Bronchial epithelial cell (primary cell): ENCODE results near the gene TNFRSF13B. TPM values are rescaled to one million over a fixed set of nuclear protein-coding genes. Genes with fewer than 3 reads are reported as not detected.
"Not testable (repeated sequence)": the region's sequence is repeated elsewhere in the genome, so short reads cannot be mapped to it uniquely, and the experiment has no call there.

ENCODE experiments used
- DNase-seq: peaks from one replicate; pipeline ENCODE4 v3.0.0-alpha.2; 2010; ENCODE audit warnings: low read depth
- FAIRE-seq: peaks from 2 replicates; lab custom pipeline; 2011; peaks lifted over from hg19 to GRCh38; lab: Jason Lieb, UNC
- H3K27me3 ChIP-seq: 2 replicates; pipeline ENCODE4 v1.5.1; 2011; ENCODE audit warnings: low read length; ENCODE audit not compliant: control insufficient read depth, insufficient read depth
- H3K36me3 ChIP-seq: 2 replicates; pipeline ENCODE4 v1.5.1; 2011; ENCODE audit warnings: low read length; ENCODE audit not compliant: control insufficient read depth, insufficient read depth
- H3K4me3 ChIP-seq: 2 replicates; pipeline ENCODE4 v1.5.1; 2011; ENCODE audit warnings: mild to moderate bottlenecking, low read depth, low read length, control low read depth
- total RNA-seq: library from RNA; depleted of rRNA; stranded (reverse); fragments of >200 nt; gene quantifications from 2 replicates; pipeline ENCODE4 v1.2.1, GENCODE V29; 2014
- TF ChIP-seq, protein P1 (sequence below): IDR thresholded peaks from 2 replicates; pipeline ENCODE4 v1.5.1; 2011; ENCODE audit warnings: mild to moderate bottlenecking, moderate library complexity, low read length, control low read depth, inconsistent platforms; ENCODE audit not compliant: insufficient read depth, severe bottlenecking

Gene TNFRSF13B
- total RNA-seq, 1 donor from 2014 or later, result not detected

DNA sequence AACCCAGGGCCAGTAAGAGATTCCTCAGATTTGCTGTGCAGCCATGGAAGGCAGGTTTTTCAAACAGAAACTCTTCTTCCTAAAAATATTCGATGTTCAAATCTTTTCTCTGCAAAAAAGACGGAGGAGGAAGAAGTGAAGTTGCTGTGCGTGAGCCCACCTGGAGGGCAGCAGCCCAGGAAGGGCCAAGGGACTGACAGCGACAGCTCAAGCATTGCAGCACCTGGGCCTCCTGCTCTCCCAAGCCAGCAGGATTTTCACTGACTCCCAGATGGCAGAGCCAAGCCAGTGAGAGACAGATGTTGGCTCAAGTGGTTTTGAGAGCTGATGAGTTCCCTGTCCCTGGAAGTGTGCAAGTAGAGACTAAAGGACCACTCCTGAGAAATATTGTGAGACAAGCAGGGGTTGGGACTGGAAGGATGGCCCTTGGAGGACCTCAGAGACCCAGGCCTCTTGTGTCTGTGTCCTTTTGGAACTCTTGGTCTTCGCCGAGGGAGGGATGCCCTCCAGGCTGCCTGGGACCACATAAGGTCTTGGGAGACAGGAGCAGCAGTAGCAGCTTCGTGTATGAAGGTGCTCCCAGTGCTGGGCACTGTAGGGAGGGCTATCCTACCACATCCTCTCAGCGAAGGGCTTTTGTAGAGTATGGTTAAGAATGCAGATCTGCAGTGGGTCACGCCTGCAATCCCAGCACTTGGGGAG, 29.3 kb upstream of the TNFRSF13B start:
- Histone ChIP-seq H3K4me3 (no peak overlapping the region), H3K27me3 (no peaks in the 10 kb centered on the region), H3K36me3 (no peaks in the 10 kb centered on the region)
- no peak for DNase-seq
- peak; percentile 23 for FAIRE-seq
- TF ChIP-seq, protein P1, sequence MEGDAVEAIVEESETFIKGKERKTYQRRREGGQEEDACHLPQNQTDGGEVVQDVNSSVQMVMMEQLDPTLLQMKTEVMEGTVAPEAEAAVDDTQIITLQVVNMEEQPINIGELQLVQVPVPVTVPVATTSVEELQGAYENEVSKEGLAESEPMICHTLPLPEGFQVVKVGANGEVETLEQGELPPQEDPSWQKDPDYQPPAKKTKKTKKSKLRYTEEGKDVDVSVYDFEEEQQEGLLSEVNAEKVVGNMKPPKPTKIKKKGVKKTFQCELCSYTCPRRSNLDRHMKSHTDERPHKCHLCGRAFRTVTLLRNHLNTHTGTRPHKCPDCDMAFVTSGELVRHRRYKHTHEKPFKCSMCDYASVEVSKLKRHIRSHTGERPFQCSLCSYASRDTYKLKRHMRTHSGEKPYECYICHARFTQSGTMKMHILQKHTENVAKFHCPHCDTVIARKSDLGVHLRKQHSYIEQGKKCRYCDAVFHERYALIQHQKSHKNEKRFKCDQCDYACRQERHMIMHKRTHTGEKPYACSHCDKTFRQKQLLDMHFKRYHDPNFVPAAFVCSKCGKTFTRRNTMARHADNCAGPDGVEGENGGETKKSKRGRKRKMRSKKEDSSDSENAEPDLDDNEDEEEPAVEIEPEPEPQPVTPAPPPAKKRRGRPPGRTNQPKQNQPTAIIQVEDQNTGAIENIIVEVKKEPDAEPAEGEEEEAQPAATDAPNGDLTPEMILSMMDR, result no peak

GRCh38 chr17:16999931-17000625, 28.2 kb upstream of the TNFRSF13B start:
- Histone ChIP-seq H3K27me3 (no peaks in the 10 kb centered on the region), H3K36me3 (no peaks in the 10 kb centered on the region)
- no peak for FAIRE-seq

DNA sequence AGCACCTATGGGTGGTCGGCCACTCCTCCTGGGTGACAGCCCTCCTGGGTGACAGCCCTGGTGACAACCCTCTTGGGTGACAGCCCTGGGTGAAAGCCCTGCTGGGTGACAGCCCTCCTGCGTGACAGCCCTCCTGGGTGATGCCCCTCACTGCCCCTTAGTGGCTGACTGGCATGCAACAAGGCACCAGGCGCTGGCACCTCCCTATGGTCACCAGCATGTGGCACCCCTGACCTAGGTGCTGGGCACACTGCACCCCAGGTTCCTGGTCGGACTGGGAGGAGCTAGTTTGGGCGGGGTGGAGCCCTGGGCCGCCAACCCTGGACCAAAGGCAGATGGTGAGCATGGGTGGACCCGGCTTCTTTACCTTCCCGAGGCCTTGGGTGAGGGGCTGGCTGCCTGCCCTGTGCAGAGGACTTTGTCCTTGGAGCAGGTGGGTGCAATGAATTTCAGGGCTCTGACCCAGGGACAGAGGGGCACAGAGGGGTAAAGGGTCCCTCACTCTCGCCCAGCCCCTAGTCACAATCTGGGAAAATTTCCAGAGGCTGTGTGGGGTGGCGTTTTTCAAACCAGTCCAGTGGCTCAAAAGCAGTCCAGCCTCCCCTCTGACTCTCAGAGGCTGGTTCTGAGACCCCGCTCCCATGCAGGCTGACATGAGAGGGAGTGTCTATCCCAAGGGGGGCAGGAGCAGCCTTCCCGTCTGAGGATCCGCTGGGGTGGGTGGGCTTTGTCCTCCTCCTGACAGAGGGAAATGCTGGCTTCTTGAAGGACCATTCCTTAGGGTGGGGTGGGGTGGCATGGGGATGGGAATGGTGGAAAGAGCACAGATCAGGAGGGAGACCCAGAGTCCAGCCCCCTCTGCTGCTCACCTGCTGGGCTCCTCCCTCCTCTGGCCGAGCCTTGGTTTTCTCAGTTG, 25.9 kb upstream of the TNFRSF13B start:
- TF ChIP-seq, protein P1, result no peak
- no peak for FAIRE-seq
- DNase-seq, result no peak

More at GRCh38 chr17:16999931-17000625, 28.2 kb upstream of the TNFRSF13B start:
- TF ChIP-seq, protein P1, result no peak
- no peak overlapping the region for H3K4me3 ChIP-seq
- no peak for DNase-seq

GRCh38 chr17:16996726-16997125, 24.8 kb upstream of the TNFRSF13B start:
- FAIRE-seq, H3K27me3 ChIP-seq, DNase-seq, H3K4me3 ChIP-seq, H3K36me3 ChIP-seq: not testable (repeated sequence)

More for the DNA sequence above, 25.9 kb upstream of the TNFRSF13B start:
- Histone ChIP-seq H3K36me3 (no peaks in the 10 kb centered on the region), H3K27me3 (no peaks in the 10 kb centered on the region), H3K4me3 (no peak overlapping the region)

- H3K4me3 ChIP-seq, result no peak overlapping the region
- H3K36me3 ChIP-seq, result no peaks in the 10 kb centered on the region
- no peaks in the 10 kb centered on the region for H3K27me3 ChIP-seq
- TF ChIP-seq, protein P1, result no peak
- FAIRE-seq (no peak), DNase-seq (no peak)
Measured at GRCh38 chr17:16995930-16996329, 24.0 kb upstream of the TNFRSF13B start.
